RWPE2 (cell line): Measurements from ENCODE around the gene OXSM.

Source experiments
- ATAC-seq: fragments of 200-7000 bp; cut with Tn5 transposase; 3 replicates; pipeline ENCODE4 v1.9.1; 2021; ENCODE audit warnings: low read depth
- DNase-seq: peaks from one replicate; pipeline ENCODE4 v3.0.0-alpha.2; 2020; ENCODE audit warnings: low spot score
- H3K27ac ChIP-seq: fragments of 450-650 bp; 2 replicates; pipeline ENCODE4 v1.5.1; 2017; ENCODE audit warnings: mild to moderate bottlenecking; ENCODE audit not compliant: poor library complexity, severe bottlenecking
- H3K27me3 ChIP-seq: fragments of 250-450 bp; sonication (Bioruptor Pico); 2 replicates; pipeline ENCODE4 v1.5.1; 2021; ENCODE audit warnings: mild to moderate bottlenecking, moderate library complexity; ENCODE audit not compliant: insufficient read depth, poor library complexity, severe bottlenecking
- H3K36me3 ChIP-seq: fragments of 250-450 bp; sonication (Bioruptor Pico); 2 replicates; pipeline ENCODE4 v1.5.1; 2020; ENCODE audit warnings: low read depth, mild to moderate bottlenecking, moderate library complexity
- H3K4me1 ChIP-seq: fragments of 250-450 bp; sonication (Bioruptor Pico); 2 replicates; pipeline ENCODE4 v1.5.1; 2021; ENCODE audit warnings: mild to moderate bottlenecking, moderate library complexity; ENCODE audit not compliant: insufficient read depth, poor library complexity, severe bottlenecking
- H3K4me3 ChIP-seq: fragments of 250-450 bp; sonication (Bioruptor Pico); 2 replicates; pipeline ENCODE4 v1.5.1; 2021; ENCODE audit warnings: mild to moderate bottlenecking, moderate library complexity; ENCODE audit not compliant: severe bottlenecking
- H3K9me3 ChIP-seq: fragments of 250-450 bp; sonication (Bioruptor Pico); 2 replicates; pipeline ENCODE4 v1.5.1; 2021; ENCODE audit warnings: mild to moderate bottlenecking, moderate library complexity; ENCODE audit not compliant: severe bottlenecking
- CTCF ChIP-seq: fragments of 450-650 bp; IDR thresholded peaks from one replicate; pipeline ENCODE4 v1.5.1; 2017; ENCODE audit warnings: mild to moderate bottlenecking, moderate library complexity; ENCODE audit not compliant: poor library complexity, severe bottlenecking

The OXSM gene

GRCh38 chr3:25830373-25831280 is 40.7 kb downstream of the OXSM start:
- Histone ChIP-seq H3K27me3 (no peaks in the 10 kb centered on the region), H3K4me1 (no peaks in the 10 kb centered on the region), H3K4me3 (no peak overlapping the region), H3K27ac (no peak overlapping the region), H3K36me3 (no peaks in the 10 kb centered on the region), H3K9me3 (no peaks in the 10 kb centered on the region)
- DNase-seq (no peak), ATAC-seq (no peak)
- TF ChIP-seq CTCF: no peak

GRCh38 chr3:25831578-25831977 is 41.7 kb downstream of the OXSM start:
- DNase-seq: no peak
- ATAC-seq: 0 out of 3 replicates have a peak, but pooled peaks have one; percentile 38
- TF ChIP-seq CTCF: peak; percentile 32
- H3K27ac ChIP-seq: no peak overlapping the region
- no peaks in the 10 kb centered on the region for H3K36me3 ChIP-seq
- H3K27me3 ChIP-seq: no peaks in the 10 kb centered on the region
- no peaks in the 10 kb centered on the region for H3K9me3 ChIP-seq
- no peaks in the 10 kb centered on the region for H3K4me1 ChIP-seq
- no peak overlapping the region for H3K4me3 ChIP-seq

GRCh38 chr3:25834346-25834745 is 44.5 kb downstream of the OXSM start:
- H3K4me1 ChIP-seq: no peaks in the 10 kb centered on the region
- no peaks in the 10 kb centered on the region for H3K9me3 ChIP-seq
- no peak for DNase-seq
- no peak for ATAC-seq
- no peaks in the 10 kb centered on the region for H3K27me3 ChIP-seq
- no peak overlapping the region for H3K27ac ChIP-seq
- no peaks in the 10 kb centered on the region for H3K36me3 ChIP-seq
- TF ChIP-seq CTCF: no peak
- H3K4me3 ChIP-seq: no peak overlapping the region

GRCh38 chr3:25836579-25836978 is 46.7 kb downstream of the OXSM start:
- DNase-seq (no peak), ATAC-seq (no peak)
- H3K27me3 ChIP-seq: no peaks in the 10 kb centered on the region
- no peak for TF ChIP-seq CTCF
- no peaks in the 10 kb centered on the region for H3K36me3 ChIP-seq
- no peak overlapping the region for H3K4me3 ChIP-seq
- H3K4me1 ChIP-seq: no peaks in the 10 kb centered on the region
- H3K27ac ChIP-seq: no peak overlapping the region
- no peaks in the 10 kb centered on the region for H3K9me3 ChIP-seq

- Histone ChIP-seq H3K4me1 (no peaks in the 10 kb centered on the region), H3K27me3 (no peaks in the 10 kb centered on the region), H3K36me3 (no peaks in the 10 kb centered on the region), H3K27ac (no peak overlapping the region), H3K9me3 (no peaks in the 10 kb centered on the region), H3K4me3 (no peak overlapping the region)
- ATAC-seq (no peak), DNase-seq (no peak)
- TF ChIP-seq CTCF: no peak
Measured at GRCh38 chr3:25837038-25837437, 47.1 kb downstream of the OXSM start.
